ENCODE data around the gene CREB5.

GRCh38 chr7:28425496-28425895 is 13.2 kb downstream of the CREB5 start:
- TF ChIP-seq CTCF (IDR thresholded peaks at IDR 0.05) (no peak), EP300 (IDR thresholded peaks at IDR 0.05) (no peak), POLR2A (IDR thresholded peaks at IDR 0.05) (no peak)

Measured in ovary (tissue), 3 donors.